ENCODE data around the gene METTL1. TPM values are rescaled to one million over a fixed set of nuclear protein-coding genes. Genes with fewer than 3 reads are reported as not detected.

The METTL1 gene
- total and polyA plus RNA-seq, 2 experiments from 2014 or later, result 18.9 to 39.5 TPM

DNA sequence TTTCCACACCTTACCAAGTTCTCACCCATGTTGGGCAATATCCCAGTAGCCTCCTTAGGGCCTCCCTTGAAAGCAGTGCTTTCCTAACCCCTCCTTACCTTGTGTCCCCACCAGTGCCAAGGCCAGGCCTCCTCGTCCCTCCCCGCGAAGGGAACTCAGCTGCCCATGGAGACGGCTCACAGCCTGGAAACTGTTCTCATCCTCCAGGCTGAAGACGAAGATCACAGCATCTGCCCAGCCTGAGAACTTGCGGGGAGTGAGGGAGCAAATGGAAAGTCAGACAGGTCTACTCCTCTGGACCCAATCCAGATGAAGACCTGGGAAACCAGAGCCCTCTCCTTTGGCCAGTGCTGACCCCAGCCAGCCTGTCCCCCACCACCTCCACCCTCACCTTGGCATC, 38.0 kb downstream of the METTL1 start (continued):
- TF ChIP-seq, protein P1, sequence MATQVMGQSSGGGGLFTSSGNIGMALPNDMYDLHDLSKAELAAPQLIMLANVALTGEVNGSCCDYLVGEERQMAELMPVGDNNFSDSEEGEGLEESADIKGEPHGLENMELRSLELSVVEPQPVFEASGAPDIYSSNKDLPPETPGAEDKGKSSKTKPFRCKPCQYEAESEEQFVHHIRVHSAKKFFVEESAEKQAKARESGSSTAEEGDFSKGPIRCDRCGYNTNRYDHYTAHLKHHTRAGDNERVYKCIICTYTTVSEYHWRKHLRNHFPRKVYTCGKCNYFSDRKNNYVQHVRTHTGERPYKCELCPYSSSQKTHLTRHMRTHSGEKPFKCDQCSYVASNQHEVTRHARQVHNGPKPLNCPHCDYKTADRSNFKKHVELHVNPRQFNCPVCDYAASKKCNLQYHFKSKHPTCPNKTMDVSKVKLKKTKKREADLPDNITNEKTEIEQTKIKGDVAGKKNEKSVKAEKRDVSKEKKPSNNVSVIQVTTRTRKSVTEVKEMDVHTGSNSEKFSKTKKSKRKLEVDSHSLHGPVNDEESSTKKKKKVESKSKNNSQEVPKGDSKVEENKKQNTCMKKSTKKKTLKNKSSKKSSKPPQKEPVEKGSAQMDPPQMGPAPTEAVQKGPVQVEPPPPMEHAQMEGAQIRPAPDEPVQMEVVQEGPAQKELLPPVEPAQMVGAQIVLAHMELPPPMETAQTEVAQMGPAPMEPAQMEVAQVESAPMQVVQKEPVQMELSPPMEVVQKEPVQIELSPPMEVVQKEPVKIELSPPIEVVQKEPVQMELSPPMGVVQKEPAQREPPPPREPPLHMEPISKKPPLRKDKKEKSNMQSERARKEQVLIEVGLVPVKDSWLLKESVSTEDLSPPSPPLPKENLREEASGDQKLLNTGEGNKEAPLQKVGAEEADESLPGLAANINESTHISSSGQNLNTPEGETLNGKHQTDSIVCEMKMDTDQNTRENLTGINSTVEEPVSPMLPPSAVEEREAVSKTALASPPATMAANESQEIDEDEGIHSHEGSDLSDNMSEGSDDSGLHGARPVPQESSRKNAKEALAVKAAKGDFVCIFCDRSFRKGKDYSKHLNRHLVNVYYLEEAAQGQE (IDR thresholded peaks at IDR 0.05; ENCODE audit: unreplicated experiment), result no peak
- no peak for TF ChIP-seq CREB1 (CRISPR knock-in tag; IDR thresholded peaks at IDR 0.05; ENCODE audit: low read depth)

DNA sequence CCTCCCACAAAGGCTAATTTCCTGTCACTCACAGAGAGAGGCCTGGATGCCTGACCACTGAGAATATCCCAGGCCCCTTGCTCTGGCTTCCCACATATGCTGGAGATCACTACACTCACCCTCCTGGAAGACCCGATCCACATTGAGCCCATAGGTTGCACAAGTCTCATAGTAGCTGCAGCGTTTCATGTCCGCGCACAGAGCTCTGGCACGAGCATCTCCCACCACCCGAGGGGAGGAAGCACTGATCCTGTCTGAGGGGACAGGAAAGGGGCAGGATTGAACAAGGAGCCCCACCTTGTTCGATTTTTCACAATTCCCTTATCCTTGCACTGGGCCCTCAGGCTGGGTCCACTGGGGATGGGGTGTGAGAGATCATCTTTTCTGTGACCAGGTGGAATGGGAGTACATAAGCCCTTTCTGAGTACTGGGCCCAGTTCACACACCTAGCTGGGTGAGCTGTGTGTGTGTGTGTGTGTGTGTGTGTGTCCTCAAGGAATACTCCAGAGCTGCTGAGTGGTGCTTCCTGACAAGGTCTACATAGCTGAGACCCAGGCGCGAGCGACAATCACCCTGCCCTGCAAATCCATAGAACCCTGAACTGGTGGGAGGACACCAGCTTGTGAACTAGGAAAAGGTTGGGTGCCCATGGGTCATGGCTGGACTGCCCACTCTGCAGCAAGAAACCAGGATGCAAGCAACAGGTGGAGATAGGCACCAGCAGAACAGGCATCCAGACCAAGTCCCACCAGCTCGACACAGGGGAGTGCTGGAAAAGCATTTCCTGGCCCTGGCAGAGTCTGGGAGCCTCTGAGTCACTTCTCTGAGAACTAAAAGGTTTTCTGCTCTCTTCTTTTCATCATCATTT, 38.9 kb downstream of the METTL1 start:
- Mint-ChIP-seq H3K4me1 (peaks cover 24% of the 10 kb centered on the region), H3K27ac (no peak overlapping the region), H3K27me3 (ENCODE audit: insufficient read depth, low read depth, poor library complexity) (peaks cover 95% of the 10 kb centered on the region), H3K4me3 (no peak overlapping the region), H3K36me3 (ENCODE audit: low read depth) (no peaks in the 10 kb centered on the region; the same call in 2 of the 3 replicates), H3K9me3 (peaks cover 2% of the 10 kb centered on the region)
- H3K4me2 ChIP-seq, result no peak overlapping the region
- no peak for ATAC-seq
- H3K79me2 ChIP-seq (replicated peaks; ENCODE audit: insufficient read depth), result no peaks in the 10 kb centered on the region
- no peaks in the 10 kb centered on the region for H3K9me2 ChIP-seq (ENCODE audit: insufficient read depth)
- no peak overlapping the region for H2AFZ ChIP-seq
- DNase-seq (ENCODE audit: low spot score), result no peak
- TF ChIP-seq POLR2AphosphoS5 (IDR thresholded peaks at IDR 0.05; ENCODE audit: low read depth) (no peak), JUNB (IDR thresholded peaks at IDR 0.05; ENCODE audit: unreplicated experiment) (no peak), EZH2phosphoT487 (IDR thresholded peaks at IDR 0.05; ENCODE audit: unreplicated experiment) (no peak), ZNF114 (CRISPR knock-in tag; IDR thresholded peaks at IDR 0.05) (no peak)
- H3K4me3 ChIP-seq, result no peak overlapping the region
- H4K20me1 ChIP-seq (replicated peaks; ENCODE audit: insufficient read depth), result no peaks in the 10 kb centered on the region; the same call in 1 of the 2 replicates
- H3F3A ChIP-seq (replicated peaks; ENCODE audit: low read depth), result peaks cover 10% of the 10 kb centered on the region
- no peaks in the 10 kb centered on the region for H3K36me3 ChIP-seq (ENCODE audit: insufficient read depth)
- H3K27me3 ChIP-seq (ENCODE audit: insufficient read depth), result peaks cover 100% of the 10 kb centered on the region
- peaks cover 15% of the 10 kb centered on the region for H3K4me1 ChIP-seq (ENCODE audit: insufficient read depth)
- H3K27ac ChIP-seq (ENCODE audit: low read depth), result no peak overlapping the region

DNA sequence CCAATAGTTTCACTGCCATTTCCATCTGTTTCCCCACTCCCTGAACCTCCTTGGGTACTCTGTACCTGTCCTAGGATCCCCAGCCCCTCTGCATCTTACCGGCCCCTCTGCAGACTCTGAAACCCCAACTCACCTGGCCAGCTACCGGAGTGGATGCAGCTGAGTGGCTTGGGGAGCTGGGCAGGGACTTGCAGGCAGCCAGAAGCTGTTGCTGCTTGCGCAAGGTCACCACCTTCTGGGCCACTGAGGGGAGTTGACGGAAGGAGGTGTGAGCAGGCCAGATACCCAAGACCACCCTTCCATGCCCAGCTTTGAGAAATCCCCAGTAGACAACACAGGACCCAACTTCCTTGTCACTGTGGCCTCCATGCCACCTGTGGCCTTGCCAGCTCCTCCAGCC, 39.6 kb downstream of the METTL1 start:
- H3K4me1 ChIP-seq (ENCODE audit: insufficient read depth), result peaks cover 15% of the 10 kb centered on the region
- Mint-ChIP-seq H3K36me3 (ENCODE audit: low read depth) (no peaks in the 10 kb centered on the region; the same call in 2 of the 3 replicates), H3K4me1 (peaks cover 28% of the 10 kb centered on the region), H3K27me3 (ENCODE audit: insufficient read depth, low read depth, poor library complexity) (peaks cover 99% of the 10 kb centered on the region), H3K4me3 (no peak overlapping the region), H3K27ac (no peak overlapping the region), H3K9me3 (peaks cover 2% of the 10 kb centered on the region)
- no peaks in the 10 kb centered on the region; the same call in 1 of the 2 replicates for H4K20me1 ChIP-seq (replicated peaks; ENCODE audit: insufficient read depth)
- H3K4me3 ChIP-seq, result no peak overlapping the region
- H3K36me3 ChIP-seq (ENCODE audit: insufficient read depth), result no peaks in the 10 kb centered on the region
- DNase-seq (ENCODE audit: low spot score), result no peak
- H3K4me2 ChIP-seq, result no peak overlapping the region
- peaks cover 10% of the 10 kb centered on the region for H3F3A ChIP-seq (replicated peaks; ENCODE audit: low read depth)
- no peak for ATAC-seq
- H3K27me3 ChIP-seq (ENCODE audit: insufficient read depth), result peaks cover 100% of the 10 kb centered on the region
- no peak overlapping the region for H3K27ac ChIP-seq (ENCODE audit: low read depth)
- H3K79me2 ChIP-seq (replicated peaks; ENCODE audit: insufficient read depth), result no peaks in the 10 kb centered on the region
- no peak overlapping the region for H2AFZ ChIP-seq
- H3K9me2 ChIP-seq (ENCODE audit: insufficient read depth), result no peaks in the 10 kb centered on the region
- TF ChIP-seq JUNB (IDR thresholded peaks at IDR 0.05; ENCODE audit: unreplicated experiment), result no peak
- TF ChIP-seq EZH2 (IDR thresholded peaks at IDR 0.05; ENCODE audit: low read depth, unreplicated experiment), result no peak
- TF ChIP-seq, protein P2, sequence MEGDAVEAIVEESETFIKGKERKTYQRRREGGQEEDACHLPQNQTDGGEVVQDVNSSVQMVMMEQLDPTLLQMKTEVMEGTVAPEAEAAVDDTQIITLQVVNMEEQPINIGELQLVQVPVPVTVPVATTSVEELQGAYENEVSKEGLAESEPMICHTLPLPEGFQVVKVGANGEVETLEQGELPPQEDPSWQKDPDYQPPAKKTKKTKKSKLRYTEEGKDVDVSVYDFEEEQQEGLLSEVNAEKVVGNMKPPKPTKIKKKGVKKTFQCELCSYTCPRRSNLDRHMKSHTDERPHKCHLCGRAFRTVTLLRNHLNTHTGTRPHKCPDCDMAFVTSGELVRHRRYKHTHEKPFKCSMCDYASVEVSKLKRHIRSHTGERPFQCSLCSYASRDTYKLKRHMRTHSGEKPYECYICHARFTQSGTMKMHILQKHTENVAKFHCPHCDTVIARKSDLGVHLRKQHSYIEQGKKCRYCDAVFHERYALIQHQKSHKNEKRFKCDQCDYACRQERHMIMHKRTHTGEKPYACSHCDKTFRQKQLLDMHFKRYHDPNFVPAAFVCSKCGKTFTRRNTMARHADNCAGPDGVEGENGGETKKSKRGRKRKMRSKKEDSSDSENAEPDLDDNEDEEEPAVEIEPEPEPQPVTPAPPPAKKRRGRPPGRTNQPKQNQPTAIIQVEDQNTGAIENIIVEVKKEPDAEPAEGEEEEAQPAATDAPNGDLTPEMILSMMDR (conservative IDR thresholded peaks at IDR 0.05; ENCODE audit: low read depth in 2 of 2), result peak in 1 of 2 experiments; percentile 15; a peak in 1 of 4 replicates
